HEK293 (cell line): Measurements from ENCODE around the gene BIN2.

ENCODE experiments used
- CTCF ChIA-PET: fragments of 350-600 bp; formaldehyde crosslinking; extraction: SDS; loops from one replicate; lab custom pipeline; 2021; ENCODE audit warnings: antibody characterized with exemption; lab: Yijun Ruan, JAX
- POLR2A ChIA-PET: fragments of 300-600 bp; formaldehyde crosslinking; extraction: SDS; loops from one replicate; lab custom pipeline; 2020; ENCODE audit warnings: antibody characterized with exemption, inconsistent platforms; lab: Yijun Ruan, JAX
- H3K27ac ChIP-seq: fragments of 200-500 bp; sonication (Bioruptor generic); 2 replicates; pipeline ENCODE4 v1.5.1; 2014; ENCODE audit warnings: low read depth, low read length, control low read depth, inconsistent platforms; ENCODE audit errors: extremely low read depth
- H3K36me3 ChIP-seq, 2 experiments: fragments of 200-500 bp in 1 of 2; sonication (Bioruptor generic) in 1 of 2; 1 replicate in 1 of 2; 2 replicates in 1 of 2; pipeline ENCODE4 v1.5.1; 2014 to 2017; ENCODE audit warnings: inconsistent platforms in 2 of 2, low read length in 2 of 2; ENCODE audit not compliant: control insufficient read depth in 2 of 2, insufficient read depth in 1 of 2
- H3K4me1 ChIP-seq: fragments of 200-500 bp; sonication (Bioruptor generic); 2 replicates; pipeline ENCODE4 v1.5.1; 2014; ENCODE audit warnings: mild to moderate bottlenecking, low read length, inconsistent platforms; ENCODE audit not compliant: control insufficient read depth, insufficient read depth
- H3K4me3 ChIP-seq: 2 replicates; pipeline ENCODE4 v1.5.1; 2011; ENCODE audit warnings: low read depth, mild to moderate bottlenecking, control low read depth, low read length, moderate library complexity
- H3K9me3 ChIP-seq: fragments of 200-500 bp; sonication (Bioruptor generic); 2 replicates; pipeline ENCODE4 v1.5.1; 2014; ENCODE audit warnings: low read depth, low read length, inconsistent platforms; ENCODE audit not compliant: control insufficient read depth, insufficient read depth
- GLI2 ChIP-seq: fragments of 450-650 bp; formaldehyde crosslinking; IDR thresholded peaks from 2 replicates; pipeline ENCODE4; 2017; ENCODE audit warnings: missing biosample characterization, missing genetic modification characterization, low read depth, borderline replicate concordance
- OVOL3 ChIP-seq: fragments of 450-650 bp; formaldehyde crosslinking; IDR thresholded peaks from 2 replicates; pipeline ENCODE4 v1.5.1; 2016; ENCODE audit warnings: missing biosample characterization, missing genetic modification characterization
- SP3 ChIP-seq: fragments of 450-650 bp; formaldehyde crosslinking; IDR thresholded peaks from 2 replicates; pipeline ENCODE4 v1.5.1; 2016; ENCODE audit warnings: missing biosample characterization, missing genetic modification characterization
- SP7 ChIP-seq: fragments of 450-650 bp; formaldehyde crosslinking; IDR thresholded peaks from 2 replicates; pipeline ENCODE4 v1.5.1; 2016; ENCODE audit warnings: missing biosample characterization, missing genetic modification characterization
- ZBTB17 ChIP-seq: fragments of 450-650 bp; formaldehyde crosslinking; IDR thresholded peaks from 2 replicates; pipeline ENCODE4 v1.5.1; 2016; ENCODE audit warnings: missing biosample characterization, missing genetic modification characterization
- ZEB2 ChIP-seq: fragments of 450-650 bp; formaldehyde crosslinking; IDR thresholded peaks from 2 replicates; pipeline ENCODE4 v1.5.1; 2016; ENCODE audit warnings: missing biosample characterization, missing genetic modification characterization
- ZIC2 ChIP-seq: fragments of 450-650 bp; formaldehyde crosslinking; IDR thresholded peaks from 2 replicates; pipeline ENCODE4 v1.5.1; 2016; ENCODE audit warnings: missing biosample characterization, missing genetic modification characterization
- ZNF169 ChIP-seq: fragments of 450-650 bp; formaldehyde crosslinking; IDR thresholded peaks from 2 replicates; pipeline ENCODE4 v1.5.1; 2016; ENCODE audit warnings: missing biosample characterization, missing genetic modification characterization
- ZNF2 ChIP-seq: fragments of 450-650 bp; formaldehyde crosslinking; IDR thresholded peaks from 2 replicates; pipeline ENCODE4 v1.5.1; 2016; ENCODE audit warnings: missing biosample characterization, missing genetic modification characterization
- ZNF341 ChIP-seq: fragments of 450-650 bp; formaldehyde crosslinking; IDR thresholded peaks from 2 replicates; pipeline ENCODE4; 2016; ENCODE audit warnings: low read depth, missing biosample characterization, missing genetic modification characterization
- ZNF366 ChIP-seq: fragments of 450-650 bp; formaldehyde crosslinking; conservative IDR thresholded peaks from 2 replicates; pipeline ENCODE4 v1.5.1; 2016; ENCODE audit warnings: missing biosample characterization, missing genetic modification characterization
- ZNF394 ChIP-seq: fragments of 450-650 bp; formaldehyde crosslinking; IDR thresholded peaks from 2 replicates; pipeline ENCODE4 v1.5.1; 2016; ENCODE audit warnings: missing biosample characterization, missing genetic modification characterization, mild to moderate bottlenecking, moderate library complexity, borderline replicate concordance
- ZNF600 ChIP-seq: fragments of 450-650 bp; formaldehyde crosslinking; IDR thresholded peaks from 2 replicates; pipeline ENCODE4 v1.5.1; 2016; ENCODE audit warnings: missing biosample characterization, missing genetic modification characterization
- ZNF623 ChIP-seq: fragments of 450-650 bp; formaldehyde crosslinking; IDR thresholded peaks from 2 replicates; pipeline ENCODE4 v1.5.1; 2016; ENCODE audit warnings: missing biosample characterization, missing genetic modification characterization
- ZNF654 ChIP-seq: fragments of 450-650 bp; formaldehyde crosslinking; IDR thresholded peaks from 2 replicates; pipeline ENCODE4 v1.5.1; 2016; ENCODE audit warnings: low read depth, missing biosample characterization, missing genetic modification characterization
- ZNF658 ChIP-seq: fragments of 450-650 bp; formaldehyde crosslinking; IDR thresholded peaks from 2 replicates; pipeline ENCODE4; 2016; ENCODE audit warnings: missing biosample characterization, missing genetic modification characterization
- ZNF660 ChIP-seq: fragments of 450-650 bp; IDR thresholded peaks from 2 replicates; pipeline ENCODE4 v1.5.1; 2018; ENCODE audit warnings: missing biosample characterization, mild to moderate bottlenecking, missing genetic modification characterization
- ZNF701 ChIP-seq: fragments of 450-650 bp; formaldehyde crosslinking; IDR thresholded peaks from 2 replicates; pipeline ENCODE4 v1.5.1; 2016; ENCODE audit warnings: missing biosample characterization, missing genetic modification characterization
- ZXDB ChIP-seq: fragments of 450-650 bp; formaldehyde crosslinking; IDR thresholded peaks from 2 replicates; pipeline ENCODE4 v1.5.1; 2016; ENCODE audit warnings: missing biosample characterization, missing genetic modification characterization
- TF ChIP-seq, protein P1 (sequence below): fragments of 450-650 bp; formaldehyde crosslinking; conservative IDR thresholded peaks from 2 replicates; pipeline ENCODE4 v1.5.1; 2016; ENCODE audit warnings: low read depth, missing biosample characterization, missing genetic modification characterization
- TF ChIP-seq, protein P2 (sequence below): fragments of 450-650 bp; formaldehyde crosslinking; IDR thresholded peaks from 2 replicates; pipeline ENCODE4 v1.5.1; 2016; ENCODE audit warnings: missing biosample characterization, missing genetic modification characterization
- TF ChIP-seq, protein P3 (sequence below): fragments of 450-650 bp; formaldehyde crosslinking; IDR thresholded peaks from 2 replicates; pipeline ENCODE4 v1.5.1; 2016; ENCODE audit warnings: missing biosample characterization, missing genetic modification characterization
- TF ChIP-seq, protein P4 (sequence below): fragments of 450-650 bp; formaldehyde crosslinking; IDR thresholded peaks from 2 replicates; pipeline ENCODE4 v1.5.1; 2017; ENCODE audit warnings: missing biosample characterization, missing genetic modification characterization
- TF ChIP-seq, protein P5 (sequence below): fragments of 450-650 bp; formaldehyde crosslinking; IDR thresholded peaks from 2 replicates; pipeline ENCODE4 v1.5.1; 2016; ENCODE audit warnings: missing biosample characterization, missing genetic modification characterization

The BIN2 gene

DNA sequence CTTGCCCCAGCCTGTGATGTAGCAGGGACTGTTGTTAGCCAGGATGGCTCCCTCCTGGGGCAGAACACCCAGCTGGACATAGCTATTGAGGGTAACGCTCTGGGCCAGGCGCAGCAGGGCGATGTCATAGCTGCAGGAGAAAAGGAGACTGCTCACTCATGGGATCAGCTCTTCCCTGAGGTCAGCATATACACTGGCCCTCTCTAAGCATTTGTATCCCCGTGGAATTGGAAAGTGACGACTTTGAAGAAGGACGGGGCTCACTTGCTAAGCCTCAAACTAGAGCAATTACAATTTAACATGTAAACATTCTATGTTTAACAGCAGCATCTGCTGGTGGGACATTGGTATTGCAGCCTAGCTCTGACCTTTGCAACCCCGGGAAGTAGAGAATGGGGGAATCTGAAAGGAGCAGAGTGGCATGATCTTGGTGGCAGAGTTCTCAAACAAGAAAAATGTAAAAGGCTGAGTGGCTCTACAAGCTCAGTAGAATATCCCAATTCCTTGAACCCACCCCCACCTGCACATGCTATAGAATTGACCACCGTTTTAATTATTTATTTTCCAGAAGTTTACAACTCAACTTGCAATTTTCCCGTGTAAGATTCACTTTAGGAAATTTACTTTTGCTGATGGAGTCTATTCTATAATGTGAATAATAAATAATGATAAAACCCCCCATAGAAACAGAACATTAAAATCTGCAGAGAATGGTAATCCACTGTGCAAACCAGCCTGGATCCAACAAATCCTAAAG, 17.5 kb upstream of the BIN2 start:
- Histone ChIP-seq H3K4me1 (no peaks in the 10 kb centered on the region), H3K9me3 (no peaks in the 10 kb centered on the region), H3K36me3 (no peaks in the 10 kb centered on the region), H3K27ac (no peak overlapping the region), H3K4me3 (no peak overlapping the region)
- ChIA-PET CTCF (interaction anchor here (0.5 to 3.3 kb wide), 62 partner anchors 9 to 1414 kb away, joined by 3 to 40 read pairs (median 4); partner anchors contain the start of genes CSRNP2, DAZAP2, DIP2B and SMAGP), POLR2A (interaction anchor here (0.7 to 1.8 kb wide), 6 partner anchors 12 to 578 kb away, joined by 3 to 10 read pairs (median 4); partner anchors contain the start of genes ATF1, CSRNP2 and DAZAP2)
- no peak for TF ChIP-seq ZNF169
- TF ChIP-seq ZNF341 (tag by site-specific recombination) = peak; percentile 18; the same call in 1 of the 2 replicates
- peak; percentile 93 for TF ChIP-seq ZNF600
- peak; percentile 37; the same call in 1 of the 2 replicates for TF ChIP-seq ZEB2 (tag by site-specific recombination)
- 0 out of 2 replicates have a peak, but pooled peaks have one; percentile 52 for TF ChIP-seq ZNF366 (tag by site-specific recombination)
- peak; percentile 99 for TF ChIP-seq ZNF654 (tag by site-specific recombination)
- TF ChIP-seq, protein P1, sequence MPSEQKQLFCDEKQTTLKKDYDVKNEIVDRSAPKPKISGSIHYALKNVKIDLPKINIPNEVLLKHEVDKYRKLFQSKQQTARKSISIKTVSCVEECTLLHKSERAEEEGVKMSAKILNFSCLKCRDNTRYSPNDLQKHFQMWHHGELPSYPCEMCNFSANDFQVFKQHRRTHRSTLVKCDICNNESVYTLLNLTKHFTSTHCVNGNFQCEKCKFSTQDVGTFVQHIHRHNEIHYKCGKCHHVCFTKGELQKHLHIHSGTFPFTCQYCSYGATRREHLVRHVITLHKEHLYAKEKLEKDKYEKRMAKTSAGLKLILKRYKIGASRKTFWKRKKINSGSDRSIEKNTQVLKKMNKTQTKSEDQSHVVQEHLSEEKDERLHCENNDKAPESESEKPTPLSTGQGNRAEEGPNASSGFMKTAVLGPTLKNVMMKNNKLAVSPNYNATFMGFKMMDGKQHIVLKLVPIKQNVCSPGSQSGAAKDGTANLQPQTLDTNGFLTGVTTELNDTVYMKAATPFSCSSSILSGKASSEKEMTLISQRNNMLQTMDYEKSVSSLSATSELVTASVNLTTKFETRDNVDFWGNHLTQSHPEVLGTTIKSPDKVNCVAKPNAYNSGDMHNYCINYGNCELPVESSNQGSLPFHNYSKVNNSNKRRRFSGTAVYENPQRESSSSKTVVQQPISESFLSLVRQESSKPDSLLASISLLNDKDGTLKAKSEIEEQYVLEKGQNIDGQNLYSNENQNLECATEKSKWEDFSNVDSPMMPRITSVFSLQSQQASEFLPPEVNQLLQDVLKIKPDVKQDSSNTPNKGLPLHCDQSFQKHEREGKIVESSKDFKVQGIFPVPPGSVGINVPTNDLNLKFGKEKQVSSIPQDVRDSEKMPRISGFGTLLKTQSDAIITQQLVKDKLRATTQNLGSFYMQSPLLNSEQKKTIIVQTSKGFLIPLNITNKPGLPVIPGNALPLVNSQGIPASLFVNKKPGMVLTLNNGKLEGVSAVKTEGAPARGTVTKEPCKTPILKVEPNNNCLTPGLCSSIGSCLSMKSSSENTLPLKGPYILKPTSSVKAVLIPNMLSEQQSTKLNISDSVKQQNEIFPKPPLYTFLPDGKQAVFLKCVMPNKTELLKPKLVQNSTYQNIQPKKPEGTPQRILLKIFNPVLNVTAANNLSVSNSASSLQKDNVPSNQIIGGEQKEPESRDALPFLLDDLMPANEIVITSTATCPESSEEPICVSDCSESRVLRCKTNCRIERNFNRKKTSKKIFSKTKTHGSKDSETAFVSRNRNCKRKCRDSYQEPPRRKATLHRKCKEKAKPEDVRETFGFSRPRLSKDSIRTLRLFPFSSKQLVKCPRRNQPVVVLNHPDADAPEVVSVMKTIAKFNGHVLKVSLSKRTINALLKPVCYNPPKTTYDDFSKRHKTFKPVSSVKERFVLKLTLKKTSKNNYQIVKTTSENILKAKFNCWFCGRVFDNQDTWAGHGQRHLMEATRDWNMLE (tag by site-specific recombination) = 0 out of 2 replicates have a peak, but pooled peaks have one; percentile 35
- 0 out of 2 replicates have a peak, but pooled peaks have one; percentile 13 for TF ChIP-seq ZXDB (tag by site-specific recombination)
- TF ChIP-seq ZBTB17 = peak; percentile 80
- TF ChIP-seq ZNF394 (tag by site-specific recombination) = peak; percentile 80; the same call in 1 of the 2 replicates
- TF ChIP-seq OVOL3 (tag by site-specific recombination) = no peak
- TF ChIP-seq, protein P2, sequence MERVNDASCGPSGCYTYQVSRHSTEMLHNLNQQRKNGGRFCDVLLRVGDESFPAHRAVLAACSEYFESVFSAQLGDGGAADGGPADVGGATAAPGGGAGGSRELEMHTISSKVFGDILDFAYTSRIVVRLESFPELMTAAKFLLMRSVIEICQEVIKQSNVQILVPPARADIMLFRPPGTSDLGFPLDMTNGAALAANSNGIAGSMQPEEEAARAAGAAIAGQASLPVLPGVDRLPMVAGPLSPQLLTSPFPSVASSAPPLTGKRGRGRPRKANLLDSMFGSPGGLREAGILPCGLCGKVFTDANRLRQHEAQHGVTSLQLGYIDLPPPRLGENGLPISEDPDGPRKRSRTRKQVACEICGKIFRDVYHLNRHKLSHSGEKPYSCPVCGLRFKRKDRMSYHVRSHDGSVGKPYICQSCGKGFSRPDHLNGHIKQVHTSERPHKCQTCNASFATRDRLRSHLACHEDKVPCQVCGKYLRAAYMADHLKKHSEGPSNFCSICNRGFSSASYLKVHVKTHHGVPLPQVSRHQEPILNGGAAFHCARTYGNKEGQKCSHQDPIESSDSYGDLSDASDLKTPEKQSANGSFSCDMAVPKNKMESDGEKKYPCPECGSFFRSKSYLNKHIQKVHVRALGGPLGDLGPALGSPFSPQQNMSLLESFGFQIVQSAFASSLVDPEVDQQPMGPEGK = peak; percentile 15; the same call in 1 of the 2 replicates
- no peak for TF ChIP-seq GLI2 (tag by site-specific recombination)
- TF ChIP-seq ZNF701 = no peak
- TF ChIP-seq, protein P3, sequence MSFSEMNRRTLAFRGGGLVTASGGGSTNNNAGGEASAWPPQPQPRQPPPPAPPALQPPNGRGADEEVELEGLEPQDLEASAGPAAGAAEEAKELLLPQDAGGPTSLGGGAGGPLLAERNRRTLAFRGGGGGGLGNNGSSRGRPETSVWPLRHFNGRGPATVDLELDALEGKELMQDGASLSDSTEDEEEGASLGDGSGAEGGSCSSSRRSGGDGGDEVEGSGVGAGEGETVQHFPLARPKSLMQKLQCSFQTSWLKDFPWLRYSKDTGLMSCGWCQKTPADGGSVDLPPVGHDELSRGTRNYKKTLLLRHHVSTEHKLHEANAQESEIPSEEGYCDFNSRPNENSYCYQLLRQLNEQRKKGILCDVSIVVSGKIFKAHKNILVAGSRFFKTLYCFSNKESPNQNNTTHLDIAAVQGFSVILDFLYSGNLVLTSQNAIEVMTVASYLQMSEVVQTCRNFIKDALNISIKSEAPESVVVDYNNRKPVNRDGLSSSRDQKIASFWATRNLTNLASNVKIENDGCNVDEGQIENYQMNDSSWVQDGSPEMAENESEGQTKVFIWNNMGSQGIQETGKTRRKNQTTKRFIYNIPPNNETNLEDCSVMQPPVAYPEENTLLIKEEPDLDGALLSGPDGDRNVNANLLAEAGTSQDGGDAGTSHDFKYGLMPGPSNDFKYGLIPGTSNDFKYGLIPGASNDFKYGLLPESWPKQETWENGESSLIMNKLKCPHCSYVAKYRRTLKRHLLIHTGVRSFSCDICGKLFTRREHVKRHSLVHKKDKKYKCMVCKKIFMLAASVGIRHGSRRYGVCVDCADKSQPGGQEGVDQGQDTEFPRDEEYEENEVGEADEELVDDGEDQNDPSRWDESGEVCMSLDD (tag by site-specific recombination) = 0 out of 2 replicates have a peak, but pooled peaks have one; percentile 39
- TF ChIP-seq ZNF660 (tag by site-specific recombination) = peak; percentile 81; the same call in 1 of the 2 replicates
- TF ChIP-seq, protein P4, sequence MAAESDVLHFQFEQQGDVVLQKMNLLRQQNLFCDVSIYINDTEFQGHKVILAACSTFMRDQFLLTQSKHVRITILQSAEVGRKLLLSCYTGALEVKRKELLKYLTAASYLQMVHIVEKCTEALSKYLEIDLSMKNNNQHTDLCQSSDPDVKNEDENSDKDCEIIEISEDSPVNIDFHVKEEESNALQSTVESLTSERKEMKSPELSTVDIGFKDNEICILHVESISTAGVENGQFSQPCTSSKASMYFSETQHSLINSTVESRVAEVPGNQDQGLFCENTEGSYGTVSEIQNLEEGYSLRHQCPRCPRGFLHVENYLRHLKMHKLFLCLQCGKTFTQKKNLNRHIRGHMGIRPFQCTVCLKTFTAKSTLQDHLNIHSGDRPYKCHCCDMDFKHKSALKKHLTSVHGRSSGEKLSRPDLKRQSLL = no peak
- TF ChIP-seq ZNF623 = no peak
- TF ChIP-seq ZNF2 = peak; percentile 99
- TF ChIP-seq ZNF658 (tag by site-specific recombination) = no peak
- TF ChIP-seq SP3 (tag by site-specific recombination) = no peak
- TF ChIP-seq, protein P5, sequence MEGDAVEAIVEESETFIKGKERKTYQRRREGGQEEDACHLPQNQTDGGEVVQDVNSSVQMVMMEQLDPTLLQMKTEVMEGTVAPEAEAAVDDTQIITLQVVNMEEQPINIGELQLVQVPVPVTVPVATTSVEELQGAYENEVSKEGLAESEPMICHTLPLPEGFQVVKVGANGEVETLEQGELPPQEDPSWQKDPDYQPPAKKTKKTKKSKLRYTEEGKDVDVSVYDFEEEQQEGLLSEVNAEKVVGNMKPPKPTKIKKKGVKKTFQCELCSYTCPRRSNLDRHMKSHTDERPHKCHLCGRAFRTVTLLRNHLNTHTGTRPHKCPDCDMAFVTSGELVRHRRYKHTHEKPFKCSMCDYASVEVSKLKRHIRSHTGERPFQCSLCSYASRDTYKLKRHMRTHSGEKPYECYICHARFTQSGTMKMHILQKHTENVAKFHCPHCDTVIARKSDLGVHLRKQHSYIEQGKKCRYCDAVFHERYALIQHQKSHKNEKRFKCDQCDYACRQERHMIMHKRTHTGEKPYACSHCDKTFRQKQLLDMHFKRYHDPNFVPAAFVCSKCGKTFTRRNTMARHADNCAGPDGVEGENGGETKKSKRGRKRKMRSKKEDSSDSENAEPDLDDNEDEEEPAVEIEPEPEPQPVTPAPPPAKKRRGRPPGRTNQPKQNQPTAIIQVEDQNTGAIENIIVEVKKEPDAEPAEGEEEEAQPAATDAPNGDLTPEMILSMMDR (tag by site-specific recombination) = peak; percentile 81
- TF ChIP-seq ZIC2 (tag by site-specific recombination) = peak; percentile 46; the same call in 1 of the 2 replicates
- TF ChIP-seq SP7 (tag by site-specific recombination) = peak; percentile 45
